H4 (cell line): ENCODE measurements around the gene RBM14. TPM values are rescaled to one million over a fixed set of nuclear protein-coding genes. Genes with fewer than 3 reads are reported as not detected.

ENCODE experiments used
- total RNA-seq: library from RNA; depleted of rRNA; stranded (reverse); fragments of >200 nt; shearing (Covaris generic); gene quantifications from 2 replicates; pipeline ENCODE4 v1.2.3, GENCODE V29; 2014; rRNA removed

RBM14 gene
- total RNA-seq, 1 experiment from 2014 or later, result 34.3 TPM

Other genes with a start within 250 kb of the RBM14 start
- gene SLC29A2, start 244.9 kb upstream of the RBM14 start, total RNA-seq, result 0.39 and 0.62 TPM in 2 replicates
- not detected in 2 replicates for gene NPAS4, start 195.6 kb upstream of the RBM14 start, total RNA-seq
- gene MRPL11, start 177.8 kb upstream of the RBM14 start, total RNA-seq, result 71.8 and 77.7 TPM in 2 replicates
- gene PELI3, start 149.7 kb upstream of the RBM14 start, total RNA-seq, result 5.6 and 7.5 TPM in 2 replicates
- 61.4 and 66.7 TPM in 2 replicates for gene DPP3, start 136.2 kb upstream of the RBM14 start, total RNA-seq
- gene BBS1, start 106.0 kb upstream of the RBM14 start, total RNA-seq, result 12.3 and 14.9 TPM in 2 replicates
- 7.0 and 19.3 TPM in 2 replicates for gene ZDHHC24, start 70.6 kb upstream of the RBM14 start, total RNA-seq
- not detected in 2 replicates for gene ACTN3, start 69.7 kb upstream of the RBM14 start, total RNA-seq
- gene CTSF, start 48.0 kb upstream of the RBM14 start, total RNA-seq, result 9.1 and 11.3 TPM in 2 replicates
- gene CCDC87, start 23.6 kb upstream of the RBM14 start, total RNA-seq, result 0.04 and 0.56 TPM in 2 replicates
- 21.6 and 25.3 TPM in 2 replicates for gene CCS, start 23.4 kb upstream of the RBM14 start, total RNA-seq
- gene RBM4, start 22.1 kb downstream of the RBM14 start, total RNA-seq, result 159 and 164 TPM in 2 replicates
- gene RBM4B, start 61.3 kb downstream of the RBM14 start, total RNA-seq, result 31.2 and 46.5 TPM in 2 replicates
- 12.7 and 24.8 TPM in 2 replicates for gene SPTBN2, start 112.6 kb downstream of the RBM14 start, total RNA-seq
- 23.5 and 27.5 TPM in 2 replicates for gene RCE1, start 226.8 kb downstream of the RBM14 start, total RNA-seq
- gene LRFN4, start 240.4 kb downstream of the RBM14 start, total RNA-seq, result 4.7 and 12.4 TPM in 2 replicates